ENCODE data around the gene ATG13.
"Not testable (repeated sequence)": the region's sequence is repeated elsewhere in the genome, so short reads cannot be mapped to it uniquely, and the experiment has no call there.

The ATG13 gene

GRCh38 chr11:46697723-46698122, 80.4 kb downstream of the ATG13 start:
- DNase-seq (ENCODE audit: low spot score), result no peak

GRCh38 chr11:46698597-46698996, 81.2 kb downstream of the ATG13 start:
- no peak for DNase-seq (ENCODE audit: low spot score)

GRCh38 chr11:46700241-46701077, 83.1 kb downstream of the ATG13 start, which contains the start of the genes ARHGAP1 and ZNF408:
Gene ARHGAP1 (minus strand): TSS chr11:46700619. CDS start chr11:46696107, 4,512 bp downstream.
Gene ZNF408 (plus strand): TSS chr11:46701031. CDS start chr11:46701048, 17 bp downstream.
- DNase-seq (ENCODE audit: low spot score), result peak; percentile 98

GRCh38 chr11:46701078-46701654, 83.8 kb downstream of the ATG13 start:
- no peak for DNase-seq (ENCODE audit: low spot score)

GRCh38 chr11:46705070-46705688, 87.8 kb downstream of the ATG13 start:
- no peak for DNase-seq (ENCODE audit: low spot score)

- DNase-seq (ENCODE audit: low spot score), result no peak
Measured at GRCh38 chr11:46706886-46707285, 89.5 kb downstream of the ATG13 start.

- DNase-seq (ENCODE audit: low spot score), result not testable (repeated sequence)
Measured at GRCh38 chr11:46709351-46709750, 92.0 kb downstream of the ATG13 start.

GRCh38 chr11:46710821-46711269, 93.5 kb downstream of the ATG13 start:
- DNase-seq (ENCODE audit: low spot score), result peak; percentile 75

GRCh38 chr11:46711303-46711702, 94.0 kb downstream of the ATG13 start:
- no peak for DNase-seq (ENCODE audit: low spot score)

- peak; percentile 16 for DNase-seq (ENCODE audit: low spot score)
Measured at GRCh38 chr11:46712874-46713576, 95.7 kb downstream of the ATG13 start.

GRCh38 chr11:46717825-46718154, 100.4 kb downstream of the ATG13 start:
- not testable (repeated sequence) for DNase-seq (ENCODE audit: low spot score)

GRCh38 chr11:46718155-46719019, 101.0 kb downstream of the ATG13 start:
- DNase-seq (ENCODE audit: low spot score), result no peak

- peak; percentile 32 for DNase-seq (ENCODE audit: low spot score)
Measured at GRCh38 chr11:46719048-46719542, 101.7 kb downstream of the ATG13 start, which contains the start of gene F2. Gene F2 (plus strand): TSS chr11:46719213. CDS start chr11:46719236, 23 bp downstream.

- DNase-seq (ENCODE audit: low spot score), result no peak
Measured at GRCh38 chr11:46719543-46720218, 102.3 kb downstream of the ATG13 start.

GRCh38 chr11:46721286-46721685, 103.9 kb downstream of the ATG13 start:
- no peak for DNase-seq (ENCODE audit: low spot score)

GRCh38 chr11:46722566-46723358, 105.4 kb downstream of the ATG13 start:
- DNase-seq (ENCODE audit: low spot score), result no peak

GRCh38 chr11:46723359-46723680, 106.0 kb downstream of the ATG13 start:
- DNase-seq (ENCODE audit: low spot score), result no peak

GRCh38 chr11:46724088-46724487, 106.7 kb downstream of the ATG13 start:
- no peak for DNase-seq (ENCODE audit: low spot score)

Measured in kidney tubule cell (primary cell).